ENCODE results near the gene CRYAB.

Gene CRYAB

GRCh38 chr11:111911563-111912401 is at the start of gene CRYAB:
Gene CRYAB, minus strand, starts transcription at chr11:111911770. Its CDS starts 46 bp downstream, at chr11:111911724.
- Mint-ChIP-seq H3K27ac (no peak within 1 kb of the TSS), H3K4me1 (ENCODE audit: low read depth) (no peaks in the 10 kb centered on the region), H3K9me3 (no peaks in the 10 kb centered on the region), H3K27me3 (peaks cover 59% of the 10 kb centered on the region), H3K36me3 (ENCODE audit: low read depth) (no peaks in the 10 kb centered on the region), H3K4me3 (no peak within 1 kb of the TSS)
- intact Hi-C loops (cut with micrococcal nuclease): no loop called here

- Mint-ChIP-seq H3K27ac (no peak overlapping the region), H3K9me3 (no peaks in the 10 kb centered on the region), H3K4me1 (ENCODE audit: low read depth) (no peaks in the 10 kb centered on the region), H3K36me3 (ENCODE audit: low read depth) (no peaks in the 10 kb centered on the region), H3K27me3 (no peaks in the 10 kb centered on the region), H3K4me3 (no peak overlapping the region)
- intact Hi-C loops (cut with micrococcal nuclease): no loop called here
Measured at GRCh38 chr11:111960916-111961315, 49.3 kb upstream of the CRYAB start.

- no peaks in the 10 kb centered on the region for H3K27me3 Mint-ChIP-seq
- no peak overlapping the region for H3K27ac Mint-ChIP-seq
- no peaks in the 10 kb centered on the region for H3K36me3 Mint-ChIP-seq (ENCODE audit: low read depth)
- H3K9me3 Mint-ChIP-seq: no peaks in the 10 kb centered on the region
- H3K4me3 Mint-ChIP-seq: no peak overlapping the region
- no peaks in the 10 kb centered on the region for H3K4me1 Mint-ChIP-seq (ENCODE audit: low read depth)
- intact Hi-C loops (cut with micrococcal nuclease): no loop called here
Measured at GRCh38 chr11:111957663-111958444, 46.3 kb upstream of the CRYAB start.

- Mint-ChIP-seq H3K4me3 (no peak overlapping the region), H3K27ac (no peak overlapping the region), H3K9me3 (no peaks in the 10 kb centered on the region), H3K4me1 (ENCODE audit: low read depth) (peaks cover 8% of the 10 kb centered on the region), H3K36me3 (ENCODE audit: low read depth) (no peaks in the 10 kb centered on the region), H3K27me3 (no peaks in the 10 kb centered on the region)
- intact Hi-C loops (cut with micrococcal nuclease): no loop called here
Measured at GRCh38 chr11:111954154-111954553, 42.6 kb upstream of the CRYAB start.

GRCh38 chr11:111951565-111951964 is 40.0 kb upstream of the CRYAB start:
- Mint-ChIP-seq H3K4me3 (no peak overlapping the region), H3K9me3 (no peaks in the 10 kb centered on the region), H3K27ac (no peak overlapping the region), H3K4me1 (ENCODE audit: low read depth) (peaks cover 24% of the 10 kb centered on the region), H3K36me3 (ENCODE audit: low read depth) (no peaks in the 10 kb centered on the region), H3K27me3 (no peaks in the 10 kb centered on the region)
- intact Hi-C loops (cut with micrococcal nuclease): no loop called here

- H3K4me1 Mint-ChIP-seq (ENCODE audit: low read depth): peaks cover 29% of the 10 kb centered on the region
- intact Hi-C loops (cut with micrococcal nuclease): no loop called here
- H3K4me3 Mint-ChIP-seq: no peak overlapping the region
- no peaks in the 10 kb centered on the region for H3K27me3 Mint-ChIP-seq
- H3K27ac Mint-ChIP-seq: no peak overlapping the region
- H3K36me3 Mint-ChIP-seq (ENCODE audit: low read depth): no peaks in the 10 kb centered on the region
- H3K9me3 Mint-ChIP-seq: no peaks in the 10 kb centered on the region
Measured at GRCh38 chr11:111949519-111950426, 38.2 kb upstream of the CRYAB start.

- Mint-ChIP-seq H3K4me3 (no peak overlapping the region), H3K27ac (no peak overlapping the region), H3K36me3 (ENCODE audit: low read depth) (no peaks in the 10 kb centered on the region), H3K27me3 (no peaks in the 10 kb centered on the region), H3K9me3 (no peaks in the 10 kb centered on the region), H3K4me1 (ENCODE audit: low read depth) (peaks cover 42% of the 10 kb centered on the region)
- intact Hi-C loops (cut with micrococcal nuclease): no loop called here
Measured at GRCh38 chr11:111947143-111947542, 35.6 kb upstream of the CRYAB start.

- H3K36me3 Mint-ChIP-seq (ENCODE audit: low read depth): no peaks in the 10 kb centered on the region
- no peaks in the 10 kb centered on the region for H3K9me3 Mint-ChIP-seq
- no peak overlapping the region for H3K4me3 Mint-ChIP-seq
- intact Hi-C loops (cut with micrococcal nuclease): no loop called here
- peaks cover 42% of the 10 kb centered on the region for H3K4me1 Mint-ChIP-seq (ENCODE audit: low read depth)
- no peak overlapping the region for H3K27ac Mint-ChIP-seq
- H3K27me3 Mint-ChIP-seq: no peaks in the 10 kb centered on the region
Measured at GRCh38 chr11:111946499-111946898, 34.9 kb upstream of the CRYAB start.

- intact Hi-C loops (cut with micrococcal nuclease): no loop called here
- peaks cover 42% of the 10 kb centered on the region for H3K4me1 Mint-ChIP-seq (ENCODE audit: low read depth)
- no peak overlapping the region for H3K4me3 Mint-ChIP-seq
- no peak overlapping the region for H3K27ac Mint-ChIP-seq
- no peaks in the 10 kb centered on the region for H3K36me3 Mint-ChIP-seq (ENCODE audit: low read depth)
- H3K27me3 Mint-ChIP-seq: no peaks in the 10 kb centered on the region
- no peaks in the 10 kb centered on the region for H3K9me3 Mint-ChIP-seq
Measured at GRCh38 chr11:111945198-111945597, 33.6 kb upstream of the CRYAB start.

- no peaks in the 10 kb centered on the region for H3K9me3 Mint-ChIP-seq
- no peaks in the 10 kb centered on the region for H3K27me3 Mint-ChIP-seq
- no peak overlapping the region for H3K4me3 Mint-ChIP-seq
- no peak overlapping the region for H3K27ac Mint-ChIP-seq
- no peaks in the 10 kb centered on the region for H3K36me3 Mint-ChIP-seq (ENCODE audit: low read depth)
- intact Hi-C loops (cut with micrococcal nuclease): no loop called here
- H3K4me1 Mint-ChIP-seq (ENCODE audit: low read depth): peaks cover 39% of the 10 kb centered on the region
Measured at GRCh38 chr11:111944651-111945051, 33.1 kb upstream of the CRYAB start.

- Mint-ChIP-seq H3K27me3 (no peaks in the 10 kb centered on the region), H3K4me1 (ENCODE audit: low read depth) (peaks cover 39% of the 10 kb centered on the region), H3K4me3 (no peak overlapping the region), H3K9me3 (no peaks in the 10 kb centered on the region), H3K36me3 (ENCODE audit: low read depth) (no peaks in the 10 kb centered on the region), H3K27ac (no peak overlapping the region)
- intact Hi-C loops (cut with micrococcal nuclease): no loop called here
Measured at GRCh38 chr11:111944139-111944538, 32.6 kb upstream of the CRYAB start.

GRCh38 chr11:111942829-111943228 is 31.3 kb upstream of the CRYAB start:
- intact Hi-C loops (cut with micrococcal nuclease): no loop called here
- H3K36me3 Mint-ChIP-seq (ENCODE audit: low read depth): no peaks in the 10 kb centered on the region
- peaks cover 42% of the 10 kb centered on the region for H3K4me1 Mint-ChIP-seq (ENCODE audit: low read depth)
- H3K9me3 Mint-ChIP-seq: no peaks in the 10 kb centered on the region
- no peak overlapping the region for H3K4me3 Mint-ChIP-seq
- H3K27ac Mint-ChIP-seq: no peak overlapping the region
- H3K27me3 Mint-ChIP-seq: peaks cover 2% of the 10 kb centered on the region

- Mint-ChIP-seq H3K4me3 (no peak overlapping the region), H3K4me1 (ENCODE audit: low read depth) (peaks cover 46% of the 10 kb centered on the region), H3K27me3 (peaks cover 9% of the 10 kb centered on the region), H3K36me3 (ENCODE audit: low read depth) (no peaks in the 10 kb centered on the region), H3K9me3 (no peaks in the 10 kb centered on the region), H3K27ac (no peak overlapping the region)
- intact Hi-C loops (cut with micrococcal nuclease): no loop called here
Measured at GRCh38 chr11:111941963-111942362, 30.4 kb upstream of the CRYAB start.
